K562 (cell line): ENCODE data around the gene TIPARP. TPM values are rescaled to one million over a fixed set of nuclear protein-coding genes. Genes with fewer than 3 reads are reported as not detected.

Experiments
- ETS1 ChIP-seq: conservative IDR thresholded peaks from 2 replicates; pipeline ENCODE4 v1.6.1; 2011; ENCODE audit warnings: low read depth, mild to moderate bottlenecking, low read length; ENCODE audit not compliant: control insufficient read depth
- ETV6 ChIP-seq, 3 experiments: fragments of 150-350 bp in 1 of 3; sonication (generic) in 1 of 3; formaldehyde crosslinking in 1 of 3; IDR thresholded peaks; 2 replicates each; pipeline versions ENCODE4 v1.6.1 to v1.8.0; 2014 to 2022; ENCODE audit warnings: borderline replicate concordance in 2 of 3, low read depth in 2 of 3, antibody characterized with exemption in 1 of 3, low read length in 1 of 3, mild to moderate bottlenecking in 1 of 3, missing genetic modification reagents in 1 of 3
- FOXK1 ChIP-seq: sonication (generic); formaldehyde crosslinking; IDR thresholded peaks from 2 replicates; pipeline ENCODE4 v1.8.0; 2022; ENCODE audit warnings: missing genetic modification reagents, mild to moderate bottlenecking, borderline replicate concordance
- KLF16 ChIP-seq: IDR thresholded peaks from 2 replicates; pipeline ENCODE4 v1.6.1; 2016; ENCODE audit warnings: antibody characterized with exemption
- MLLT1 ChIP-seq, 2 experiments: fragments of 450-650 bp; IDR thresholded peaks; 2 replicates each; pipeline ENCODE4 v1.6.1; 2016
- MNT ChIP-seq, 2 experiments: fragments of 450-650 bp; conservative IDR thresholded peaks; 2 replicates each; pipeline ENCODE4 v1.6.1; 2017; ENCODE audit warnings: mild to moderate bottlenecking in 2 of 2, moderate library complexity in 2 of 2
- MYNN ChIP-seq, 2 experiments: sonication (generic); formaldehyde crosslinking in 1 of 2; IDR thresholded peaks; 2 replicates each; pipeline versions ENCODE4 v1.5.0 to v1.6.1; 2016 to 2020; ENCODE audit warnings: antibody characterized with exemption in 1 of 2, missing genetic modification reagents in 1 of 2
- PBX2 ChIP-seq, 2 experiments: IDR thresholded peaks in 1 of 2; conservative IDR thresholded peaks in 1 of 2; 2 replicates each; pipeline ENCODE4 v1.6.1; 2016; ENCODE audit warnings: low read depth in 2 of 2, mild to moderate bottlenecking in 1 of 2, missing compliant biosample characterization in 1 of 2, missing genetic modification characterization in 1 of 2, moderate library complexity in 1 of 2
- PTTG1 ChIP-seq: fragments of 450-650 bp; IDR thresholded peaks from 2 replicates; pipeline ENCODE4 v1.6.1; 2016; ENCODE audit warnings: low read depth, mild to moderate bottlenecking, missing genetic modification characterization, missing compliant biosample characterization
- RNF2 ChIP-seq: sonication (generic); IDR thresholded peaks from 2 replicates; pipeline ENCODE4 v1.6.1; 2016
- SAP30 ChIP-seq: fragments of 200-600 bp; sonication (generic); IDR thresholded peaks from 2 replicates; pipeline ENCODE4 v1.6.1; 2012; ENCODE audit warnings: borderline replicate concordance, low read depth, mild to moderate bottlenecking, moderate library complexity, low read length, control low read depth, inconsistent platforms; ENCODE audit not compliant: insufficient read depth, poor library complexity, severe bottlenecking
- SMARCA5 ChIP-seq: fragments of 450-650 bp; IDR thresholded peaks from 2 replicates; pipeline ENCODE4 v1.6.1; 2016
- TRIM28 ChIP-seq: fragments of 450-650 bp; IDR thresholded peaks from 2 replicates; pipeline ENCODE4 v1.6.1; 2017
- ZC3H11A ChIP-seq: IDR thresholded peaks from 2 replicates; pipeline ENCODE4 v1.6.1; 2012; ENCODE audit warnings: low read depth, low read length, improper control_type of control experiment
- ZNF146 ChIP-seq: IDR thresholded peaks from one replicate; pipeline ENCODE4 v1.6.1; 2018; ENCODE audit warnings: missing compliant biosample characterization; ENCODE audit not compliant: unreplicated experiment
- ZNF175 ChIP-seq: fragments of 200-800 bp; sonication (Bioruptor generic); IDR thresholded peaks from 2 replicates; pipeline ENCODE4 v1.6.1; 2016; ENCODE audit warnings: low read depth, mild to moderate bottlenecking, missing genetic modification characterization, missing compliant biosample characterization
- polyA plus RNA-seq, 8 experiments: library from polyadenylated mRNA; depleted of rRNA in 4 of 8; stranded (reverse) in 5 of 8; unstranded in 3 of 8; fragments of >200 nt; fragmentation: Nextera tagmentation in 2 of 8; fragmentation: Illumina TruSeq in 1 of 8; extraction: Ambion mirVana in 2 of 8; extraction: Trizol in 1 of 8; gene quantifications; 2 replicates each; pipeline versions ENCODE4 v1.2.1 to v1.2.3, GENCODE V29; 2011 to 2014; ENCODE audit warnings: inconsistent platforms in 1 of 8, missing spikeins in 1 of 8
- total RNA-seq, 7 experiments: library from RNA; depleted of rRNA in 6 of 7; stranded (reverse); fragments of >200 nt in 6 of 7; fragmentation: Illumina TruSeq in 2 of 7; extraction: Trizol in 2 of 7; gene quantifications; 2 replicates each; pipeline versions ENCODE4 v1.2.1 to v1.2.3, GENCODE V29; 2011 to 2021; ENCODE audit warnings: low replicate concordance in 1 of 7

The TIPARP gene
- total and polyA plus RNA-seq, 9 of the 15 experiments (the other 6 are each of a cell fraction or from before 2014, with no cell fraction given): 2.4 to 29.4 (median 15.1) TPM

- TF ChIP-seq ETV6 (IDR thresholded peaks at IDR 0.05; ENCODE audit: borderline replicate concordance in 1 of 2, low read depth in 2 of 2, low read length in 1 of 2) (no peak), ETV6 (CRISPR knock-in tag; IDR thresholded peaks at IDR 0.05; ENCODE audit: borderline replicate concordance) (peak; percentile 85; the same call in 1 of the 2 replicates), MLLT1 (IDR thresholded peaks at IDR 0.05) (peak; percentile 67 to 70; a peak in 3 of 4 replicates), ZC3H11A (no peak), PTTG1 (tag) (no peak), PBX2 (CRISPR knock-in tag; IDR thresholded peaks at IDR 0.05; ENCODE audit: low read depth) (no peak), PBX2 (tag; conservative IDR thresholded peaks at IDR 0.05; ENCODE audit: low read depth) (no peak), KLF16 (0 out of 2 replicates have a peak, but pooled peaks have one; percentile 31), ZNF175 (0 out of 2 replicates have a peak, but pooled peaks have one; percentile 10), MNT (conservative IDR thresholded peaks at IDR 0.05) (peak; percentile 95 to 96), SAP30 (peak; percentile 39), SMARCA5 (no peak), FOXK1 (peak; percentile 73; the same call in 1 of the 2 replicates), ZNF146 (CRISPR knock-in tag) (no peak), ETS1 (0 out of 2 replicates have a peak, but pooled peaks have one; percentile 41), TRIM28 (no peak; the same call in 1 of the 2 replicates), RNF2 (peak; percentile 59), MYNN (IDR thresholded peaks at IDR 0.05) (peak; percentile 45; the same call in 1 of the 2 replicates), MYNN (CRISPR knock-in tag; IDR thresholded peaks at IDR 0.05) (no peak)
Measured at GRCh38 chr3:156674046-156674910, at the start of gene TIPARP (continued).
